Stimulated activated CD8-positive, alpha-beta memory T cell treated with anti-CD3 and anti-CD28 coated beads, Interleukin-12 subunit alpha, Interleukin-12 subunit beta, amount 100 ng/mL, for 24 hours (primary cell): ENCODE data around the gene CDKN2A.
"Not testable (repeated sequence)": the region's sequence is repeated elsewhere in the genome, so short reads cannot be mapped to it uniquely, and the experiment has no call there.

Experiments used
- DNase-seq: peaks from one replicate; pipeline ENCODE4 v3.0.0-alpha.2; 2020; ENCODE audit errors: extremely low read depth

CDKN2A gene

GRCh38 chr9:21982391-21982790 lies 11.8 kb downstream of the CDKN2A start:
- DNase-seq: no peak

GRCh38 chr9:21976334-21976875 lies 17.8 kb downstream of the CDKN2A start:
- DNase-seq: no peak

- no peak for DNase-seq
Observed at GRCh38 chr9:21974722-21975409, 19.3 kb downstream of the CDKN2A start.

- DNase-seq: no peak
Observed at GRCh38 chr9:21974343-21974721, 19.9 kb downstream of the CDKN2A start.

- DNase-seq: no peak
Observed at GRCh38 chr9:21972361-21972760, 21.8 kb downstream of the CDKN2A start.

- DNase-seq: no peak
Observed at GRCh38 chr9:21970800-21971640, 23.2 kb downstream of the CDKN2A start.

- no peak for DNase-seq
Observed at GRCh38 chr9:21969951-21970799, 24.0 kb downstream of the CDKN2A start.

GRCh38 chr9:21969011-21969940 lies 24.9 kb downstream of the CDKN2A start:
- DNase-seq: no peak

GRCh38 chr9:21968331-21969010 lies 25.7 kb downstream of the CDKN2A start:
- DNase-seq: no peak

GRCh38 chr9:21967702-21968101 lies 26.5 kb downstream of the CDKN2A start:
- DNase-seq: no peak

- DNase-seq: no peak
Observed at GRCh38 chr9:21967169-21967568, 27.0 kb downstream of the CDKN2A start.

GRCh38 chr9:21966140-21966851 lies 27.9 kb downstream of the CDKN2A start:
- no peak for DNase-seq

- DNase-seq: no peak
Observed at GRCh38 chr9:21965401-21965951, 28.7 kb downstream of the CDKN2A start.

GRCh38 chr9:21964925-21965385 lies 29.2 kb downstream of the CDKN2A start:
- no peak for DNase-seq

GRCh38 chr9:21961569-21961968 lies 32.6 kb downstream of the CDKN2A start:
- no peak for DNase-seq

- not testable (repeated sequence) for DNase-seq
Observed at GRCh38 chr9:21959268-21959667, 34.9 kb downstream of the CDKN2A start.

- DNase-seq: no peak
Observed at GRCh38 chr9:21958833-21959232, 35.4 kb downstream of the CDKN2A start.

- DNase-seq: no peak
Observed at GRCh38 chr9:21945606-21946005, 48.6 kb downstream of the CDKN2A start.

GRCh38 chr9:21943464-21943863 lies 50.7 kb downstream of the CDKN2A start:
- DNase-seq: no peak
